GM19468 (cell line): ENCODE data around the gene ERCC3.
A peak's percentile ranks its signal among the peaks of the same experiment; 100 is the strongest.

Experiments
- ATAC-seq: cut with Tn5 transposase; IDR thresholded peaks from one replicate; pipeline ENCODE4 v1.9.1; 2021; ENCODE audit warnings: mild to moderate bottlenecking, moderate library complexity, moderate number of reproducible peaks; ENCODE audit not compliant: unreplicated experiment; ENCODE audit errors: extremely low read depth

ERCC3 gene

DNA sequence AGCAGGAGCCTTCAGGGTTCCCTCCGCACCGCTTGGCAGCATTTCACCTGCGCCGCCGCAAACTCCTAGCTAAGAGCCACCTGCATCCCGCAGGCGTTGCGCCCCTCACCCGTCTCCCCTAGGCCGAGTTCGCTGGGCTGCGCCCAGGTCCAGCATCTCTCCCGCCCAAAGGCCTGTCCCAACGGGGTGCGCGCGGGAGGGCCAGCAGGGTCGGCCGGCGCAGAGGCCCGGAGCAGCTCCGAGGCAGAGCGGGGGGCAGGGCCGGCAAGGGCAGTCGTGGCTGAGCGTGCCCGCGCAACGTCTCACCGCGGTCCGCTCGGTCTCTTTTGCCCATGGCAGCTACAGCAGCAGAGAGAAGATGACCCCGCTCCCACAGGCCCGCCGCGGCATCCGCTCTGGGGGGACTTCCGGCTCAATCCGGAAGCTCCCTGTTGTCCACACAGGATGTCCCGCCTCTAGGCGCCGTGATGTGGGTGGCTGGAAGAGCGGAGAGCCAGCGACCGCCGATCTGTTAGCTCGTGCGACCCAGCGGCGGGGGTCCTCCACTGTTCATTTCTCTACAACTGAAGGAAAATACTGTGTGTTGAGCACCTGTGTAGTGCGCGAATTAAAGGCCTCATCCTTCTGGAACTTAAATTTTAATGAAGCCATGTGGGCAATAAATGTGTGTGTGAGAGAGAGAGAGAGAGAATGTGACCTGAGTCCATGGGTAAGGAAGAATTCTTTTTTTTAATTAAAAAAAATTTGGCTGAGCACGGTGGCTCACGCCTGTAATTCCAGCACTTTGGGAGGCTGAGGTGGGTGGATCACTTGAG lies at the start of gene ERCC3:
ERCC3 (minus strand) TSS at position 397 of the 815 bp plus-strand sequence; CDS start at position 334, 63 bp downstream.
- peak; percentile 95 for ATAC-seq

DNA sequence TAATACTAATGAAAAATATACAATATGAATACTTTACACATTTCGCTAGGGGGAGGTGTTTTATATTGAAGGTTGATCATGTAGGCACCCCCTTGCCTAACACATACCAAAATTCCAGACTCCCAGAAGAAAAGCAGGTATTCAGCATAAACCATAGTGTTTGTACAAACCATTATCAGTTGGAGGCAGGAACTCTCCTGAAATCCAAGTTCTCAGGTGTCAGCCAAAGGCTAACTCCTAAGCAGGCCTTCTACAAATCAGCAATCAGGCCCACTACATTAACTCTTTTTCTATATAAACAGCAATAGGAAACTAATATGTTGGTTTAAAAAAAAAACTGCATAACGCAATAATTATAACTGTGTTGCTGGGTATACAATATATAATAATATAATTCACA lies 49.3 kb upstream of the ERCC3 start:
- no peak for ATAC-seq

DNA sequence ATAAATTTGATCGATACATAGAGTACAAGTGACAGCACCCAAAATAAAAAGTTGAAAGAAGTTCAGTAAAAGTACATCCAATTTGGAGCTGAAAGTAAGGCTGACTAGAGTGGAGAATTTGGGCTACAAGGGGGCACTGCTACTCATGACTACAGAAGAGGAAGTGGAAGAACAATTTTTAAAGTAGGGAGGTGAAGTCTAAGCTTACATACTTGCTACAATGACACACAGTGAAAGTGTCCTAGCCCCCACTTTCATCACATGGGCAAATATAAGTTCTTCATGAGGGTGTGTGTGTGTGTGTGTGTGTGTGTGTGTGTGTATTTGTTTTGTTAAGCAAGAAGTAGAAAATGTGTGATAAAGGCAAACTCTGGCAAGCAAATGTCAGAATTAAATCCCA lies 48.2 kb upstream of the ERCC3 start:
- no peak for ATAC-seq

DNA sequence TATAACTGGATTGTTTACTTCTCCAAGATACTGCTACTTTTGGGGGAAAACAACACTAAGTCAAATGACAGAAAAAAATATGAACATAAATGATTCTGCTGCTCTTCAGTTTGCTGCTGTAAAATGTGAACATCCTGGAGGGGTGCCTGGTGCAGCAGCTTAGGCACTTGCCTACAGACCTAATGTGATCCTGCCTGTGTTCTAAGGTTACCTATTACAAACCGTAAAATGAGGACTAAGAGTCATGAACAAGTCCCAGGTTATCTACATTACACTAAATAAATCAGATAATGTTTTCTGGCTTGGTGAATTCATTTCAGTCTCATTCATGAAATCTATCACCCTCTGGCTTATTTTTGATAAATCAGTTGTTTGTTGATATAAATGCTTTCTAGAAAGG lies 38.4 kb upstream of the ERCC3 start:
- no peak for ATAC-seq

DNA sequence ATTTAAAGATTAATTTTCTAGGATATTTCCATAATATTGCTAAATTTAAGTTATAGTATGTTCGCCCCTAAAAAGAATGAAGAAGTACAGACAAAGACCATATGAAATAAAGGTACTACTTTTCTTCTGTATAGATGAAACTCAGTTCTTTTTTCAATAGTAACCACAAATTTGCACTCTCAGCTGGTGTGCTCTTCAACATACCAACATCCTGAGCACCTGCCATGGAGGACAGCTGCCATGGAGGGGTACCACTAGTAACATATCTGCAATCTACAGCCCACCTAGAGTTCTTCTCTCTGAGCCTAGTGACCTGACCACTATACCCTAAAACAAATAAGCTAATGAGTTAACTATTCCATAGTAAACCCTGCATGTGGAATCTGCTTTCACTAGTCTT lies 36.8 kb upstream of the ERCC3 start:
- peak; percentile 67 for ATAC-seq

DNA sequence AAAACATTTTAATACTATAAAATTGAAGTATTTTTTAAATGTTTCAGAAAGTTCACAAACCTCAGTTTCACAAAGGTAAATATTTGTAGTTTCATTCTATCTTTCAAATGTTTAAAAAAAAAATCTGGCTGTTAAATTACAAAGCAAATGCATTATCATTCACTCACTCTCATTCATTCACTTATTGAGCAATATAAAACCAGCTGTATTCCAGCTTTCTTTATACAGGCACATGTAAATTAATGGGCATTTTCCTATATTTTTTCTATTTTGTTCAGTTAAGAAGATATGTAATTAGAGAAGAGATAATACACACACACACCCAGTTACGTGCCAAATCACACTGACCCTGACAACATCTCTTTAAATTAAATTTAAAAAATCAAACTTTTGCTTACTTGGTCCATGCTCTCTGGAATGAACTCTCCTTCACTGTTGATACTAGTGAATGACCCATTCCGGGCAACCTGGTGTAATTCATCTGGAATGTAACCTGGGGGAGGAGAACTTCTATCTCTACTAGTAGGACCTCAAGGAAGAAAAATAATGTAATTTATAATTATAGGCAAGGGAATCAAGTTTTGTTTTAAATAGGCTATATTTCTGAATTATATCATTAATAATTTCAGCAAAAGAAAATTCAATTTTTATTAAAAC lies 32.5 kb upstream of the ERCC3 start:
- no peak for ATAC-seq

DNA sequence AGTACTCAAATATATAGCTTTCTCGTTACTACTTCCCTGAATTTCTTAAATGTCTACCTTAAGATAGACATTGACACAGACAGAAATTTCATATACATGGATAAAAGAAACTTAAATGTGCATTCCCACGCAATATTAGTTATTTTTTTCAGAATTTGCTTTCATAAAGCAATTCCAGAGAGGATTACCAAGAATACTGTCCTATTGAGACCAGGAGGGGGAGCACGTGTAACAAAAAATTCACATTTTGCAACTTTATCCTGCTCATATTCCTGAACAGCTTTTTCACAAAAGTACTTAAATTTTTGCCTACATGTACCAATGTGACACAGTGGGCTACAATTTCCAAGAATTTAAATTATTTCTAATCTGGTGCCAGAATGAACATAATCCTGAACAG lies 30.7 kb upstream of the ERCC3 start:
- ATAC-seq = no peak

DNA sequence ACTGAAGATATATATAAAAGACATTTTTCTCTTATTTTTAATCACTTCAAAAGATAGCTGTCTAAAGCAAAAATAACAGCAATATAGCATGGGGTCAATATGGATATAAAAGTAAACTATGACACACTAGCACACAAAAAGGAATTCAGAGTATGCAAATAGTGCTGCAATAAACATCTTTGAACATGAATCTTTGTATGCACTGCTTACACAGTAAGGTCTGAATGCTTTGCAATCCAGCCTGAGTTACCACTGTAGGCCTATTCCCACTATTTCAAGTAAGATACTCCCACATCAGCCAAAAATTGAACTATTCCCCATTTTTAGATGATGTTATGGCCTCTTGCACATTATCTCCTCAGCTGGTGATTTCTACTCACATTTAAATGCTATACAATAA lies 27.4 kb upstream of the ERCC3 start:
- ATAC-seq = no peak

DNA sequence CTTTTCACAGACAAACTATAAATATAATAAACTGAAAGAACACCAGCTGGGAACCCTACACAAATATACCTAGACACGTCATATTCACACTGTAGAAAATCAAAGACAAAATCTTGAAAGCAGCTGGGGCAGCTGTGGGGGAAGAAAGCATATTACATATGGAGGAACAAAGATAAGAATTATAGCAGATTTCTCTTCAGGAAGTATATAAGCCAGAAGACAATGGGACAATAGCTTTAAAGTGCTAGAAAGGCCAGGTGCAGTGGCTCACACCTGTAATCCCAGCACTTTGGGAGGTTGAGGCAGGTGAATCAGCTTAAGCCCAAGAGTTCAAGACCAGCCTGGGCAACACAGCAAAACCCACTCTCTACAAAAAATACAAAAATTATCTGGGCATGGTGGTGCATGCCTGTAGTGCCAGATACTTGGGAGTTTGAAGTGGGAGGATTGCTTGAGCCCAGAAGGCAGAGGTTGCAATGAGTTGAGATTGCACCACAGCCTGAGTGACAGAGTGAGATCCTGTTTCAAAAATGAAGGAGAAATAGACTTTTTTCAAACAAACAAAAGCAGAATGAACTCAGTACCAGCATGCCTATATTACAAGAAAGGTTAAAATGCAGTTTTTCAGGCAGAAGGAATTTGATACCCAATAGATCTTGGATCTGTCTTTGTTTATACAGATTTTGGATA lies 26.8 kb upstream of the ERCC3 start:
- ATAC-seq = no peak

DNA sequence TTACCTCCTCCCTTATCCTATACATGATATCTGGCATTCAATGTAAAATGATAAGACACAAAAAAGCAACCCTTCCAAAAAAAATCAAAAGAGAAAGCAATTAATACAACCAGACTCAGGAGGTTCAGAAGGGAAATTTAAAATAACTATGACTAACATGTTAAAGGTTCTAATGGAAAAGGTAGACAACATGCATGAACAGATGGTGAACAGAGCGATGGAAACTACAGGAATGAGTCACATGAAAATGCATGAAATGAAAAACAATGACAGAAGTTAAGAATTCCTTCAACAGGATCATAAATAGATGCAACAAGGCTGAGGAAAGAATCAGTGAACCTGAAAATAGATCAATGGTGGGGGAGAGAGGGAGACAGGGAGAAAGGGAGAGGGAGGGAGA lies 26.1 kb upstream of the ERCC3 start:
- ATAC-seq = no peak

DNA sequence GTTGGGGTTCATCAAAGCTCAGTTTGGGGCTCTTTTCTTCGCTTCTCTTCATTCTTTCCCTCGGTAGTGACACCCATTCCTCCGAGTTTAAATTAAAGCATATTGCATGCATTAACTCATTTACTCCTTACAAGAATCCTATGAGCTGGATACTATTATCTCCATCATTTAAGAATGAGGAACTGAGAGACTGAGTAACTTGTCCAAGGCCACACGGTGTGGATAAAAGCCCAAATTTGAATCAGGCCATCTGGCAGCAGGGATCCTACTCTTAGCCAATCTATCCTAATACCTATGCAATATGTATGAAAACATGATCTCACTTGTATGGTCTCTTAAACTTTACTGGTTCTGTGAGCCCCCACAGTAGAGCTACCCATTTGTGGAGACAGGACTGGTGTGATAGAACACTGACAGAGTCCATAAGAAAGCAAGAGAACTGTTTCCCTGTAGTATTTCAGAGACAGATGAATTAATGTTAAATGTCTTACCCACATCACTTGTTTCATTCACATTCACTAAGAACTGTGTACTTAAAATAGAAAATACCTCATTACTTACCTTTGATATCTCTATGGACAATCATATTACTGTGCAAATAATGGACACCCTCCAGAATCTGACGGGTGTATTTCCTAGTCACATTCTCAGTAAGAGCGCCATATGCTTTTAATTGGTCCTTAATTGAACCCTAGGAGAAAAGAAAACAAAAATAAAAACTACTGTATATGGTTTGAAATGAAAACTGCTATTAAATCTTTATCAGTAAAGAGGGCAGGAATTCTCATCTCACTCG lies 20.4 kb upstream of the ERCC3 start:
- ATAC-seq = no peak

DNA sequence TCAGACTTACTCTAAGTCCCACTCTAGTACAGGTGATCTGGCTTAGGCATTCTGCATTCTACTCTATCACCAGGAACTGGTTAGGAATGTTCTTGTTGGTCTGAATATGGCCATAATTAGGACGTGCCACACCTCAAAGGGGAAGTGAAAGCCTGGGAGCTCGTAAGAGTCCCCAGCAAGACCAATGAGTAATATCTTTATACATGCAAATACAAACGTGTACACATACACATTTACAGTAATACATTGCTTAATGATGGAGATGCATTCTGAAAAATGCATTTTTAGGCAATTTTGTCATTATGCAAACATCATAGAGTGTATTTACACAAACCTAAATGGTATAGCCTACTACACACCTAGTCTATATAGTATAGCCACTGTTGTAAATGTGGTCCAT lies 19.5 kb upstream of the ERCC3 start:
- peak; percentile 94 for ATAC-seq

DNA sequence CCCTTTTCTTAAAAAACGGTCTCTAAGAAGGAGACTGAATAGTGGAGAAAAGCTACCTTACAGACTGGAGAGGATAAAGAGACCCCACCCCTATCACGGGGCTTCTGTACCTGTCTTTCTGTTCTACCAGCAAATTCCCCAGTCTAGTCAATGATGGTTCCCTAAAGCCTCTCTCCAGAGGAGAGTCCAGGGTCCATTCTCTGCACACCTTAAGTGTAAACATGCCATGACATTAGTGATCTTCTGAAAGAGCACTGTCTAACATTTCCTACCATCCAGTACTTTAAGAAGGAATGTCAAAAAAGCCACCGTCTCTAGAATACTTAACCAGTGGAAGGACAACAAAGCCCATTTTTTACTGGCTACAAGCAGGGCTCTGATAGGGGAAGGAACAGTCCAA lies 17.0 kb upstream of the ERCC3 start:
- ATAC-seq = no peak

DNA sequence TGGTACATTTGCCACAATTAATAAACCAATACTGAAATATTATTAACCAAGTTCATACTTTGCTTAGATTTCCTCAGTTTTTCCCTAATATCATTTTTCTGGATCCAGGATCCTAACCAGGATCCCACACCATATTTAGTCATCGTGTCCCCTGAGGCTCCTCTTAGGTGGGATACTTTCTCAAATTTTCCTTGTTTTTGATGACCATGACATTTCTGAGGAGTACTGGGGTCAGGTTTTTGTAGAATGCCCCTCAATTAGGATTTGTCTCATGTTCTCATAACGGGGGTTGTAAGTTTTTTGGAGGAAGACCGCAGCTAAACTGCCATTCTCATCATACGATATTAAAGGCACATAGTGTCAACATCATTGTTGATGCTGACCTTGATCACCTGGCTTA lies 15.5 kb upstream of the ERCC3 start:
- ATAC-seq = no peak

DNA sequence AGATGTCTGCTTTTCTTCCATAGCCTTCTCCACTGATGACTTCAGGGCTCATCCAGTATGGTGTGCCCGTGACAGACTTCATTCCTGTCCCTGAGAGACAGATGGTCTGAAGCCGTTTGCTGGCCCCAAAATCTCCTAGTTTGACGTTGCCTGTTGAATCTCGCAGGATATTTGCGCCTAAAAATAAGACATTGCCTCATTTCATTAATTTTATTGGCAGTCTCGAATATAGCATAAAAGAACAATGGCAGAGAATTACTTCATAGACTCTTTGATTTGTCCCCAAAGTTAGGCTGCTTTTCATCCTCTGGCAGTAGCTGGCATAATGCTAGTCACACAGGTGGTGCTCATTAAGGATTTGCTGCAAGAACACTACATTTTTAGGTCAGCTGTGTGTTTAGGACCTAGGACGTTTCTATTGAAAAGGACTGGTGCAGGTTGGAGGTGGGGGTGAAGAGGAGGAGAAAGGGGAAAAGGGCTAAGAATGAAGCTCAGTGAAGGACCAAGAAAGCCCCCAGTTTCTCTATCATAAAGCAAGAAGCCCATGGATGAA lies 14.7 kb upstream of the ERCC3 start:
- ATAC-seq = no peak

DNA sequence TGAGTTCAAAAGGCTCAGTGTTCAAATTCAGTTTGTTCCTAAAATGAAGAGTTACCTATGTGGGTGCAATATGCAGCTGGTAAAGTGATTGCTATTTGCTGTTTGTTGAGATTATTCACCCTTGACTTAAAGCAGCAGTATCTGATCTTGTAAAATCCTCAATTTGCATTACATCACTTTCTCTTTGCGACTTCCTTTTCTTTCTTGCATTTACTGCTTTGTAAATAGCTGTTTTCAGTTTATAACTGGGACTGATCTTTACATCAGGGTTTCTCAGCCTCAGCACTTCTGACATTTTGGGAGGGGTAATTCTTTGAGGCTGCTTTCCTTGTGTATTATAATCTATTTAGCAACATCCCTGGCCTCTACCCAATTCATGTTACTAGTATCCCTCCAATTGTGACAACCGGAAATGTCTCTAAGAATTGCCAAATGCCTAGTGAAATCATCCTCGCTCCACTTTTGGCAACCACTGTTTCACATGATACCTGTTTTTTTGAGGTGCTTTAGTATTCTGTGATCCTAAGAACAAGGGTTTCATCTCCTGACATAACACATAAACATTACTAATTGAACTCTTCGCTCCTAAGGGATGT lies 12.1 kb upstream of the ERCC3 start:
- ATAC-seq = peak; percentile 52

DNA sequence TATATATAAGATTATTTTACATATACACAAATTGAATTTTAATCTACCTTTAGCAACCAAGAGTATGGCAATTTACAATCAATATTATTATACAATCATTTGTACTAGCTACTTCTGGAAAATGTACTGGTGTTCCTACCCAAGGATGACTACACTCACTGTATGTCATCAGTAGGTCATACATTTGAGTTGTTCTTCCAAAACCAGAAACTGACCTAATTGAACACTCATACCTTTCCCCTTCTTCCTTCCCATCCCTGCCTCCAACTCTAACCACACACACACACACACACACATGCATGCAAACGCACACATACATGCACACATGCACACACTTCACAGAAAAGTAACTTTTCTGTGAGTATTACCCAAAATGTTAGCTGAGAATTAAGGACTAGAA lies 8.2 kb upstream of the ERCC3 start:
- ATAC-seq = no peak

DNA sequence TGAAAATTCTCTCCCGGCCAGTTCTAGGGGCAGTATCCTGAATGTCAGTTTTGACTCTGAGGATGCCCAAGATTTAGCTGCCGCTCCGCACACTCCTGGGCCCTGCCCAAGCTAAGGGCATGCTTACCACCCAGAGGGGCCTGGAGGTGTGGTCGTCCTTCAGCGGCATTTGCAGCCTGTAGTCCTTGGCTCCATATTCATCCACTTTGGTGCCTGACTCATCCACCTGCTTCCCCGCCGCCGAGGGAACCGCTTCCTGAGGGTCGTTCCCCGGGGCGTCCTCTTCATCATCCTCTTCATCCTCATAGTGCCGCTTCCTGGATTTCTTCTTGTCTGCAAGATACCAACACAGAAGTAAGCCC lies 577 bp downstream of the ERCC3 start:
- no peak for ATAC-seq

DNA sequence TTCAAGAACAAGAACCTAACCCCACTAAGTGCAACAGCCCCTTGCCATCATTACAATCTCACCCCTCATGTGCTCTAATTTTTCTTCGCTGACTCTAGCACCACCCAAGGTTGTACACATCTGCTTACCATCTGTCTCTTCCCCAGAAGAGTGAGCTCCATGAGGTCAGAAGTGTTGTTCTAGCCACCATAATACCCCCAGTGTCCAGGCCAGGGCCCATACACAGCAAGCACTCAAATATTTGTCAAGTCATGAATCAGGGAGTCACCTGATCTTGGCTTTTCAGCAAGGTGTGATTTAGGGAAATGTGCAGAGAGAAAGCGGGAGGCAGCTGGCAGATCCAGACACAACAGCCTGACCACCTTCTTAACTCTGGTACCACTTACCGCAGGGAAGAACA lies 5.7 kb downstream of the ERCC3 start:
- ATAC-seq = no peak

DNA sequence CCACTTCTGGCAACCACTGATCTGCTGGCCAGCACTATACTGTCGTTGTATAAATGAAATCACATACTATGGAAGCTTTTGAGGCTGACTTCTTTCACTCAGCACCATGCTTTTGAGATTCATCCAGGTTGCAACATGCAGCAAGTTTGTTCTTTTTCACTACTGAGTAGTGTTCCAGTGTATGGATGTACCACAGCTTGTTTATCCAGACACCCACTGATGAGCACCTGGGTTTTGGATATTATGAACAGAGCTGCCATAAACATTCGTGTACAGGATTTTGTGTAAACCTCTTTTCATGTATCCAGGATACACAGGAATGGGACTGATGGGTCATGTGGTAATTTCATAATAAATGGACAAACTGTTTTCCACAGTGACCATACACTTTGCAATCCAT lies 10.7 kb downstream of the ERCC3 start:
- ATAC-seq = no peak
